B cell (primary cell): ENCODE measurements around the gene THBS2. TPM values are rescaled to one million over a fixed set of nuclear protein-coding genes. Genes with fewer than 3 reads are reported as not detected.

Source experiments
- ATAC-seq: fragments of 200-7000 bp; cut with Tn5 transposase; one replicate; pipeline ENCODE4 v1.10.0; 2021; ENCODE audit warnings: low read depth, mild to moderate bottlenecking, moderate number of reproducible peaks, moderate library complexity
- CTCF ChIA-PET: fragments of 350-600 bp; sonication (Branson Sonifier 250); formaldehyde crosslinking; loops from one replicate; lab custom pipeline; 2021; ENCODE audit warnings: antibody characterized with exemption, inconsistent platforms; lab: Charles Lee
- POLR2A ChIA-PET: fragments of 350-600 bp; sonication (Branson Sonifier 250); formaldehyde crosslinking; loops from one replicate; lab custom pipeline; 2021; ENCODE audit warnings: antibody characterized with exemption; lab: Charles Lee
- DNase-seq: peaks from one replicate; pipeline ENCODE4 v3.0.0; 2013
- H2AFZ ChIP-seq: 2 replicates; pipeline ENCODE4 v1.6.1; 2012; ENCODE audit warnings: mild to moderate bottlenecking, low read depth, low read length; ENCODE audit not compliant: insufficient read depth, poor library complexity, severe bottlenecking
- H3K27ac ChIP-seq, 2 donors: 1 replicate in 1 of 2; 2 replicates in 1 of 2; pipeline ENCODE4 v1.5.1; 2012 to 2013; ENCODE audit warnings: low read length in 2 of 2, mild to moderate bottlenecking in 2 of 2, moderate library complexity in 1 of 2
- H3K27me3 ChIP-seq, 4 experiments: fragments of 200-600 bp in 1 of 4; sonication (generic) in 1 of 4; replicated peaks in 1 of 4; 1 replicate in 2 of 4; 2 replicates in 2 of 4; pipeline versions ENCODE4 v1.6.1 to v1.7.0; 2013 to 2016; ENCODE audit warnings: low read length in 3 of 4, mild to moderate bottlenecking in 2 of 4, mixed read lengths in 1 of 4, moderate library complexity in 1 of 4; ENCODE audit not compliant: insufficient read depth in 4 of 4, control insufficient read depth in 3 of 4; ENCODE audit errors: control extremely low read depth in 1 of 4
- H3K36me3 ChIP-seq, 2 experiments: replicated peaks in 1 of 2; 1 replicate in 1 of 2; 2 replicates in 1 of 2; pipeline versions ENCODE4 v1.6.1 to v1.7.1; 2013; ENCODE audit warnings: low read length in 1 of 2; ENCODE audit not compliant: insufficient read depth in 2 of 2, control insufficient read depth in 1 of 2; ENCODE audit errors: control extremely low read depth in 1 of 2, extremely low read depth in 1 of 2
- H3K4me1 ChIP-seq, 2 donors: fragments of 200-600 bp in 1 of 2; sonication (generic) in 1 of 2; 1 replicate in 1 of 2; 2 replicates in 1 of 2; pipeline versions ENCODE4 v1.5.1 to v1.6.1; 2013 to 2017; ENCODE audit warnings: low read length in 2 of 2; ENCODE audit not compliant: control insufficient read depth in 2 of 2, insufficient read depth in 2 of 2
- H3K4me2 ChIP-seq: replicated peaks from 2 replicates; pipeline ENCODE3; 2012; ENCODE audit warnings: mild to moderate bottlenecking, low read depth, low read length; ENCODE audit not compliant: poor library complexity, severe bottlenecking
- H3K4me3 ChIP-seq, 5 experiments: fragments of 200-600 bp in 1 of 5; sonication (generic) in 1 of 5; 1 replicate in 3 of 5; 2 replicates in 2 of 5; pipeline versions ENCODE4 v1.5.1 to v1.7.0; 2011 to 2016; ENCODE audit warnings: low read length in 4 of 5, mild to moderate bottlenecking in 4 of 5, low read depth in 2 of 5, control low read depth in 1 of 5, moderate library complexity in 1 of 5; ENCODE audit not compliant: insufficient read depth in 1 of 5; ENCODE audit errors: control extremely low read depth in 1 of 5, extremely low read depth in 1 of 5
- H3K79me2 ChIP-seq: fragments of 200-600 bp; sonication (generic); one replicate; pipeline ENCODE4 v1.6.0; 2016; ENCODE audit warnings: low read length; ENCODE audit not compliant: control insufficient read depth, insufficient read depth
- H3K9ac ChIP-seq: fragments of 200-600 bp; sonication (generic); 2 replicates; pipeline ENCODE4 v1.6.1; 2017; ENCODE audit warnings: mild to moderate bottlenecking, low read length, moderate library complexity
- H3K9me3 ChIP-seq, 3 donors: one replicate each; pipeline versions ENCODE4 v1.6.1 to v1.7.1; 2013; ENCODE audit warnings: low read length in 2 of 3; ENCODE audit not compliant: control insufficient read depth in 2 of 3, insufficient read depth in 1 of 3; ENCODE audit errors: control extremely low read depth in 1 of 3
- H4K20me1 ChIP-seq: 2 replicates; pipeline ENCODE4 v1.6.0; 2012; ENCODE audit warnings: mild to moderate bottlenecking, low read length; ENCODE audit not compliant: insufficient read depth, control insufficient read depth, poor library complexity, severe bottlenecking
- H3K27ac Mint-ChIP-seq: one replicate; pipeline ENCODE4 v1.8.0; 2021; ENCODE audit warnings: mixed read lengths
- H3K27me3 Mint-ChIP-seq: one replicate; pipeline ENCODE4 v1.8.0; 2021; ENCODE audit warnings: mixed read lengths
- H3K4me1 Mint-ChIP-seq: one replicate; pipeline ENCODE4 v1.8.0; 2021; ENCODE audit warnings: mixed read lengths
- H3K4me3 Mint-ChIP-seq: one replicate; pipeline ENCODE4 v1.8.0; 2021; ENCODE audit warnings: mixed read lengths
- H3K9me3 Mint-ChIP-seq: one replicate; pipeline ENCODE4 v1.8.0; 2022; ENCODE audit warnings: mixed read lengths; ENCODE audit not compliant: insufficient read depth
- EZH2 ChIP-seq: IDR thresholded peaks from 2 replicates; pipeline ENCODE4 v1.6.1; 2012; ENCODE audit warnings: borderline replicate concordance, low read depth, mild to moderate bottlenecking, moderate library complexity, low read length; ENCODE audit not compliant: insufficient read depth, poor library complexity, severe bottlenecking
- WGBS: methylation state at CpG from one replicate; pipeline ENCODE4 v1.1.5; 2013; ENCODE audit warnings: missing lambda C conversion rate; ENCODE audit not compliant: insufficient coverage; 5-methylcytosine and 5-hydroxymethylcytosine counted together
- intact Hi-C: fragments of 100-400 bp; cut with micrococcal nuclease; formaldehyde crosslinking; loops from one replicate; pipeline ENCODE4 v1.10.0; 2022
- polyA plus RNA-seq: library from polyadenylated mRNA; depleted of rRNA; stranded (reverse); fragments of >200 nt; gene quantifications from 2 replicates; pipeline ENCODE4 v1.2.3, GENCODE V29; 2012
- total RNA-seq, 2 donors: library from RNA; stranded (reverse); fragments of 120-200 nt in 1 of 2; gene quantifications; 1 replicate in 1 of 2; 2 replicates in 1 of 2; pipeline versions ENCODE4 v1.2.3 to v1.2.4, GENCODE V29; 2013 to 2022
- TF ChIP-seq, protein P1 (sequence below): fragments of 200-600 bp; IDR thresholded peaks from one replicate; pipeline ENCODE4 v1.8.0; 2022; ENCODE audit warnings: antibody characterized with exemption, mild to moderate bottlenecking

The THBS2 gene
- total and polyA plus RNA-seq, 2 donors (not counting 1 experiment from before 2014, with no cell fraction given) = not detected

DNA sequence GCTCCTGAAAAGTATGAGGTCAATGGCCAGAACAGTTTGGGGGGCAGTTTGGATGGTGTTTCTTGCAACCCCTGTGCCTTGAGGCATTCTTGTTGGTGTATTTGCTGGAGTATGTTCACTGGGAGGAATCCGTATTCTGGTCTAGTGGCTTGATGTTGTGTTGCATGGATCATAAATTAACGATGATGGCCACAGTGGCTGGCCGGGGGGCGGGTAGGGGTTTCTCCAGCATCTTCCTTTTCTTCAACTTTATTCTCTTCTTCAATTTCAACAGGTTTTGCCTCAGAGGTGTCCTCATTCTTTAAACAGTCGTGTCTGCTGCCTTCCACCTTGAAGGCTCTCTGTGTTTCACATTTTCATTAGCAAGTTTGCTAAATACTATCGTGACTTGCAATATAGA lies 43.0 kb upstream of the THBS2 start:
- H3K4me1 ChIP-seq = no peaks in the 10 kb centered on the region
- intact Hi-C loops = no loop called here
- no peaks in the 10 kb centered on the region for H3K36me3 ChIP-seq
- TF ChIP-seq EZH2 = no peak
- TF ChIP-seq, protein P1, sequence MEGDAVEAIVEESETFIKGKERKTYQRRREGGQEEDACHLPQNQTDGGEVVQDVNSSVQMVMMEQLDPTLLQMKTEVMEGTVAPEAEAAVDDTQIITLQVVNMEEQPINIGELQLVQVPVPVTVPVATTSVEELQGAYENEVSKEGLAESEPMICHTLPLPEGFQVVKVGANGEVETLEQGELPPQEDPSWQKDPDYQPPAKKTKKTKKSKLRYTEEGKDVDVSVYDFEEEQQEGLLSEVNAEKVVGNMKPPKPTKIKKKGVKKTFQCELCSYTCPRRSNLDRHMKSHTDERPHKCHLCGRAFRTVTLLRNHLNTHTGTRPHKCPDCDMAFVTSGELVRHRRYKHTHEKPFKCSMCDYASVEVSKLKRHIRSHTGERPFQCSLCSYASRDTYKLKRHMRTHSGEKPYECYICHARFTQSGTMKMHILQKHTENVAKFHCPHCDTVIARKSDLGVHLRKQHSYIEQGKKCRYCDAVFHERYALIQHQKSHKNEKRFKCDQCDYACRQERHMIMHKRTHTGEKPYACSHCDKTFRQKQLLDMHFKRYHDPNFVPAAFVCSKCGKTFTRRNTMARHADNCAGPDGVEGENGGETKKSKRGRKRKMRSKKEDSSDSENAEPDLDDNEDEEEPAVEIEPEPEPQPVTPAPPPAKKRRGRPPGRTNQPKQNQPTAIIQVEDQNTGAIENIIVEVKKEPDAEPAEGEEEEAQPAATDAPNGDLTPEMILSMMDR = no peak
- H3K79me2 ChIP-seq = no peaks in the 10 kb centered on the region
- no peak overlapping the region for H3K9ac ChIP-seq
- WGBS = 100% methylated on average over 1 of the region's 6 CpGs
- ATAC-seq (no peak), DNase-seq (no peak)
- Mint-ChIP-seq H3K27ac (no peak overlapping the region), H3K27me3 (peaks cover 7% of the 10 kb centered on the region), H3K9me3 (no peaks in the 10 kb centered on the region), H3K4me1 (no peaks in the 10 kb centered on the region), H3K4me3 (no peak overlapping the region)
- H2AFZ ChIP-seq = no peak overlapping the region
- CTCF ChIA-PET = no interaction called here
- no peak overlapping the region for H3K4me2 ChIP-seq
- H3K9me3 ChIP-seq = peaks cover 0 to 3% (median 0%) of the 10 kb centered on the region in 3 donors
- no peaks in the 10 kb centered on the region for H3K27me3 ChIP-seq
- no peak overlapping the region for H3K4me3 ChIP-seq
- POLR2A ChIA-PET = no interaction called here
- H4K20me1 ChIP-seq = no peaks in the 10 kb centered on the region
- no peak overlapping the region for H3K27ac ChIP-seq

DNA sequence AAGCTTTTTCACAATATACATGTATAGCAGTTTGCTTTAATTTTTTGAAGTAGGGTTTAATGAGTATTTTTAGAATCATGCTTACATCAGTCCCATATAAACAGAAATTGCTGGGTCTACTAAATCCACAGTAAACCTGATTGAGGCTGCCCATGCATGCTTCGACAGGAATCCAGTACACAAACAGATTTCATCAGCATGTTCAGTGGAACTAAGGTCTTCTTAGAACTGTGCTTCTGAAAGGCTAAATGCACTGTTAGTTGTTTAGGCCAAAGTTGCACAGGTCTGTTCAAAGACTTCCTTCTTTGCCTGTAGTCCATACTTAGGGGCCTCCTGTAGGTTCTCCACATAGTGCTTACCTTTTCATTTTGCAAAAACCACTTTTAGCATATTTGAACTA lies 42.5 kb upstream of the THBS2 start:
- Histone ChIP-seq H3K4me3 (no peak overlapping the region), H3K27me3 (no peaks in the 10 kb centered on the region), H4K20me1 (no peaks in the 10 kb centered on the region), H2AFZ (no peak overlapping the region), H3K9ac (no peak overlapping the region), H3K36me3 (no peaks in the 10 kb centered on the region), H3K4me2 (no peak overlapping the region), H3K27ac (no peak overlapping the region), H3K4me1 (no peaks in the 10 kb centered on the region), H3K9me3 (peaks cover 0 to 3% (median 0%) of the 10 kb centered on the region in 3 donors), H3K79me2 (no peaks in the 10 kb centered on the region)
- H3K27me3 Mint-ChIP-seq = peaks cover 7% of the 10 kb centered on the region
- intact Hi-C loops = no loop called here
- H3K4me1 Mint-ChIP-seq = no peaks in the 10 kb centered on the region
- DNase-seq = no peak
- 80% methylated on average over 1 of the region's 1 CpG for WGBS
- POLR2A ChIA-PET = no interaction called here
- H3K27ac Mint-ChIP-seq = no peak overlapping the region
- TF ChIP-seq, protein P1 = no peak
- CTCF ChIA-PET = no interaction called here
- no peak overlapping the region for H3K4me3 Mint-ChIP-seq
- H3K9me3 Mint-ChIP-seq = no peaks in the 10 kb centered on the region
- ATAC-seq = no peak
